ENCODE measurements around the gene KRTAP5-5. TPM values are rescaled to one million over a fixed set of nuclear protein-coding genes. Genes with fewer than 3 reads are reported as not detected.

The KRTAP5-5 gene
- total RNA-seq, 1 donor from 2014 or later: not detected

DNA sequence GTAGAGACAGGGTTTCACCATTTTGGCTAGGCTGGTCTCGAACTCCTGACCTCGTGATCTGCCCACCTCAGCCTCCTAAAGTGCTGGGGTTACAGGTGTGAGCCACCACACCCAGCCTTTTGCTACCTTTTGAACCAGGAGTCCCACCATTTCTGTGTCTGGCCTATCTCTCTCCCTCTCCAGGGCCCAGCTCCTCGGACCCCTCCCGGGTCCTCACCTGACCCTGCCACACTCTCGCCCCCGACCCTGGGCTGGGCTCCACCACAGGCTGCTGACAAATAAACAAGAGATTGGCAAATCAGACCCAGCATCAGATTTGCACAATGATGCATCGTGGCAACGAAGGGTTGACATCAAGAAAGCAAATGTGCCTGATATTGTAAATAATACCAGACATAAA is 8.8 kb downstream of the KRTAP5-5 start:
- no peak for ATAC-seq (ENCODE audit: low read depth)
- Mint-ChIP-seq H3K36me3 (ENCODE audit: low read depth) (no peaks in the 10 kb centered on the region), H3K27me3 (peaks cover 22% of the 10 kb centered on the region), H3K27ac (no peak overlapping the region), H3K9me3 (no peaks in the 10 kb centered on the region), H3K4me1 (peaks cover 2% of the 10 kb centered on the region), H3K4me3 (no peak overlapping the region)
- no peak for DNase-seq
- TF ChIP-seq, protein P1, sequence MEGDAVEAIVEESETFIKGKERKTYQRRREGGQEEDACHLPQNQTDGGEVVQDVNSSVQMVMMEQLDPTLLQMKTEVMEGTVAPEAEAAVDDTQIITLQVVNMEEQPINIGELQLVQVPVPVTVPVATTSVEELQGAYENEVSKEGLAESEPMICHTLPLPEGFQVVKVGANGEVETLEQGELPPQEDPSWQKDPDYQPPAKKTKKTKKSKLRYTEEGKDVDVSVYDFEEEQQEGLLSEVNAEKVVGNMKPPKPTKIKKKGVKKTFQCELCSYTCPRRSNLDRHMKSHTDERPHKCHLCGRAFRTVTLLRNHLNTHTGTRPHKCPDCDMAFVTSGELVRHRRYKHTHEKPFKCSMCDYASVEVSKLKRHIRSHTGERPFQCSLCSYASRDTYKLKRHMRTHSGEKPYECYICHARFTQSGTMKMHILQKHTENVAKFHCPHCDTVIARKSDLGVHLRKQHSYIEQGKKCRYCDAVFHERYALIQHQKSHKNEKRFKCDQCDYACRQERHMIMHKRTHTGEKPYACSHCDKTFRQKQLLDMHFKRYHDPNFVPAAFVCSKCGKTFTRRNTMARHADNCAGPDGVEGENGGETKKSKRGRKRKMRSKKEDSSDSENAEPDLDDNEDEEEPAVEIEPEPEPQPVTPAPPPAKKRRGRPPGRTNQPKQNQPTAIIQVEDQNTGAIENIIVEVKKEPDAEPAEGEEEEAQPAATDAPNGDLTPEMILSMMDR (IDR thresholded peaks at IDR 0.05): no peak
- ChIA-PET CTCF (no interaction called here), POLR2A (no interaction called here)
- intact Hi-C loops (cut with micrococcal nuclease): no loop called here

DNA sequence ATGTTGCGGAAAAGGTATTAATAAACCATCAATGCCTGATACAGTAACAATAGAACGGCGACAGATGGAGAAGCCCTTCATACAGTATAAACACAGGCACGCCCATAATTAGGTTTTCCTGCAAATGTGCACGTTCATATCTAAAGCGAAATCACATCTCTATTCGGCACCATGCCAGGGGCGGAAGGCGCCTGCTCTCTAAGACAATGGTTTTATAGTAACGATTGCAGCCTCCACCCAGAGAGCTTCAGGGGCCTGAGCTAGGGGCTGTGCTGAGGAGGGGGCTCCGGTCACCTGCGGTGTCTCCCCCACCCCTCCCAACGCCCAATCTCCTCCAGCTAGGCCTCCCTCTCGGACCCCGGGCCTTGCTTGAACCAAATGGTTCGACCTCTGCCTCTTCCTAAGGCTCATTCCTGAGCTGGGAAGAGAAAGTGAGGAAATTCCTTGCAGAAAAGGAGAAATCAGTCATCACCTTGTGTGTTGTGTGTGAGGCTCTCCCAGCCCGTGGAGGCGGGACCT is 9.6 kb downstream of the KRTAP5-5 start:
- no peak overlapping the region for H3K4me3 Mint-ChIP-seq
- intact Hi-C loops (cut with micrococcal nuclease): no loop called here
- CTCF ChIA-PET: interaction anchor here (2.2 to 2.3 kb wide), 2 partner anchors 8 to 13 kb away, joined by 11 to 13 read pairs; no protein-coding TSS in a partner anchor
- DNase-seq (no peak), ATAC-seq (ENCODE audit: low read depth) (no peak)
- no peak overlapping the region for H3K27ac Mint-ChIP-seq
- no peaks in the 10 kb centered on the region for H3K9me3 Mint-ChIP-seq
- peaks cover 20% of the 10 kb centered on the region for H3K27me3 Mint-ChIP-seq
- H3K4me1 Mint-ChIP-seq: peaks cover 2% of the 10 kb centered on the region
- TF ChIP-seq, protein P1 (IDR thresholded peaks at IDR 0.05): no peak
- POLR2A ChIA-PET: no interaction called here
- no peaks in the 10 kb centered on the region for H3K36me3 Mint-ChIP-seq (ENCODE audit: low read depth)

DNA sequence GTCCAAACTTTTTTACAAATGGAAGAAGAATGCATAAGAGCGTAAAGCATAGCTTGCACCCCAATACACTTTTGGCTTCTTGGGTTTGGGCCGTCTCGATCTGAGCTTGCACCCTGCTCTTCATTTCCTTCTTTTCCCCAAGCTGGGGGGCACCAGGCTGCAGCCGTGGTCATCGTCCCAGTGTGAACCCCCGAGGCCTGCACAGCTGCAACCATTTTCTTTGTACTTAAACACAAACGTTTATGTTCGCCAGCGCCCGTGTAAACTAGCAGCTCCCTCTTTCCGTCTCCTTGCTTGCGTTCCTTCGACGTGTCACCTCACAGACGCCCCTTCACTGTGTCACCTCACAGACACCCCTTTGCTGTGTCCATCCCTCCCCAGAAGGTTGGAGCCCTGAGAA is 10.1 kb downstream of the KRTAP5-5 start:
- Mint-ChIP-seq H3K4me3 (no peak overlapping the region), H3K27ac (no peak overlapping the region), H3K4me1 (peaks cover 2% of the 10 kb centered on the region), H3K27me3 (peaks cover 24% of the 10 kb centered on the region), H3K9me3 (no peaks in the 10 kb centered on the region), H3K36me3 (ENCODE audit: low read depth) (no peaks in the 10 kb centered on the region)
- no peak for DNase-seq
- TF ChIP-seq, protein P1 (IDR thresholded peaks at IDR 0.05): no peak
- ChIA-PET POLR2A (no interaction called here), CTCF (interaction anchor here (1.0 to 2.3 kb wide), 4 partner anchors 9 to 54 kb away, joined by 3 to 13 read pairs (median 8); no protein-coding TSS in a partner anchor)
- no peak for ATAC-seq (ENCODE audit: low read depth)
- intact Hi-C loops (cut with micrococcal nuclease): no loop called here

DNA sequence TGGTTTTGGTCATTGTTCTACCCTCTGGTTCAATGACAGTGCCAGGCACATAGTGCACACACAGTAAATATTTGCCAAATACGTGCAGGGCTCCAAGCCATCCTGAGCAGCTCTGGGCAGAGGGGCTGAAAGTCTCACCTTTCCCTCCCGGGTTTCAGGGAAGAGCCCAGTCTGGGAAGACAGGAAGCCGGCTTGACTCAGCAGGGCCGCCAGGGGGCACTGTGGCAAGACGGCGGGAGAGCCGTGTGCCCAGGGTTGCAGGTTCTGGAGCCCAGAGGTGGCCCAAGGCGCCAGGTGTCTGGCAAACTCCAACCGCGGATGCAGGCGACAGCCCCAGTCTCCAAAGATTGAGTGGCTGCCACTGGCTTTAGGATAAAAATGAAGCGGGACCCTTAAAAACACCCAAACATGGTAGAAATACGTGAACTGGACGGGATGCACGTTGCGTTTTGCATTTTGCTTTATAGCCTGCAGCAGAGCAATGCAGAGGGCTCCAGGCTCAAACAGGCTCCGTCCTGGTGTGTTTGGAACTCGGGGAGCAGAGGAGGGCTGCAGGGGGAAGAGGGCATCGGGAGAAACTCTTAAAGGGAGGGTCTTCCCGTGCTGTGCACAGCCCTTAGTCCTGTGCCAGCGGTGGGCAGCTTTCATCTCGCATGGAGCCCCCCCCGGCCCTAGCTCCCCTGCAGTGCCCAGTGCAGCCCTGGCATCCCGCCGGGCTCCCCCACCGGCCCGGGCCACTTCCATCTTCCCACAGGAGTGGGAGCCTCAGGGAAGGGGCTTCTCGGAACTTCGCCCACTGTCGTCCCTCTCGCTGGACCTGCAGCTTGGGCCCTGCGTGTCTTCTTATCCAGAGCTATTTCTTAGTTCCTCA is 10.7 kb downstream of the KRTAP5-5 start:
- peaks cover 26% of the 10 kb centered on the region for H3K27me3 Mint-ChIP-seq
- intact Hi-C loops (cut with micrococcal nuclease): no loop called here
- no peaks in the 10 kb centered on the region for H3K36me3 Mint-ChIP-seq (ENCODE audit: low read depth)
- ATAC-seq (ENCODE audit: low read depth) (no peak), DNase-seq (no peak)
- TF ChIP-seq, protein P1 (IDR thresholded peaks at IDR 0.05): no peak
- H3K4me1 Mint-ChIP-seq: peaks cover 2% of the 10 kb centered on the region
- no peaks in the 10 kb centered on the region for H3K9me3 Mint-ChIP-seq
- H3K4me3 Mint-ChIP-seq: no peak overlapping the region
- ChIA-PET POLR2A (no interaction called here), CTCF (interaction anchor here (0.9 to 2.3 kb wide), 5 partner anchors 9 to 54 kb away, joined by 3 to 13 read pairs (median 4); no protein-coding TSS in a partner anchor)
- H3K27ac Mint-ChIP-seq: no peak overlapping the region

DNA sequence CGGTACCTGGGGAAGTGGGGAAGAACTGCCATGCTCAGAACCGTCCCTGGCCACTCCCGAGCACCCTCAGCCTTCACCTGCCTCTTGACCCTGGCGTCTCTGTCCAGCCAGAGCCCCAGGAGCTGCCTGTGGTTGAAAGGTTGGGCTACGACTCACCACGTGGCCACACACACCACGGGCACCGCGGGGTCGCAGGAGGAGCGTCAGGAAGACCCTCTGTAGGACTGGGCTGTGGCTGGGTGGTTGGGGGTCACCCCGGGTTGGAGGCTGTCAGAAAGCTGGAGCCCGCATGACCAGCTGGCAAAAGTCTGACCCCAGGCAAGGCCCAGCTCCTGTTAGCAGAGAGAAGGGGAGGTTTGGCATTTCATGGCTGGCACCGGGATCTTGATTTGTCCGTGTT is 11.5 kb downstream of the KRTAP5-5 start:
- H3K4me1 Mint-ChIP-seq: peaks cover 2% of the 10 kb centered on the region

More for the DNA sequence above, 11.5 kb downstream of the KRTAP5-5 start:
- DNase-seq: no peak
- TF ChIP-seq, protein P1 (IDR thresholded peaks at IDR 0.05): no peak
- no peak overlapping the region for H3K4me3 Mint-ChIP-seq
- no peaks in the 10 kb centered on the region for H3K36me3 Mint-ChIP-seq (ENCODE audit: low read depth)
- no peak overlapping the region for H3K27ac Mint-ChIP-seq
- H3K9me3 Mint-ChIP-seq: no peaks in the 10 kb centered on the region
- POLR2A ChIA-PET: no interaction called here
- intact Hi-C loops (cut with micrococcal nuclease): no loop called here
- CTCF ChIA-PET: interaction anchor here (2.2 to 2.3 kb wide), 2 partner anchors 10 to 11 kb away, joined by 11 to 13 read pairs; no protein-coding TSS in a partner anchor
- H3K27me3 Mint-ChIP-seq: peaks cover 24% of the 10 kb centered on the region
- no peak for ATAC-seq (ENCODE audit: low read depth)

Data from activated B cell treated with CpG ODN at 0.5 μM for 24 hours (primary cell).